Muscle layer of duodenum (tissue), 2 donors: ENCODE results near the gene DHRS12.

ENCODE experiments used
- H3K27ac ChIP-seq: one replicate; pipeline ENCODE4 v1.7.0; 2013; ENCODE audit warnings: mild to moderate bottlenecking, low read length
- H3K27me3 ChIP-seq: one replicate; pipeline ENCODE4 v1.7.0; 2013; ENCODE audit warnings: low read depth, mild to moderate bottlenecking, control low read depth, low read length
- H3K36me3 ChIP-seq, 2 donors: one replicate each; pipeline ENCODE4 v1.7.0; 2013; ENCODE audit warnings: low read length in 2 of 2, control low read depth in 1 of 2, mild to moderate bottlenecking in 1 of 2; ENCODE audit not compliant: insufficient read depth in 2 of 2, control insufficient read depth in 1 of 2
- H3K4me1 ChIP-seq, 2 donors: one replicate each; pipeline ENCODE4 v1.7.0; 2013; ENCODE audit warnings: low read length in 2 of 2, mild to moderate bottlenecking in 2 of 2, control low read depth in 1 of 2, moderate library complexity in 1 of 2; ENCODE audit not compliant: insufficient read depth in 2 of 2, control insufficient read depth in 1 of 2
- H3K4me3 ChIP-seq, 2 donors: one replicate each; pipeline ENCODE4 v1.7.0; 2013; ENCODE audit warnings: low read length in 2 of 2, low read depth in 1 of 2, mild to moderate bottlenecking in 1 of 2
- H3K9me3 ChIP-seq, 2 donors: one replicate each; pipeline ENCODE4 v1.7.0; 2013; ENCODE audit warnings: low read length in 2 of 2, control low read depth in 1 of 2, mild to moderate bottlenecking in 1 of 2; ENCODE audit not compliant: control insufficient read depth in 1 of 2
- donor health status: healthy.

DHRS12 gene

GRCh38 chr13:51730927-51731326 is 73.0 kb downstream of the DHRS12 start:
- Histone ChIP-seq H3K27me3 (no peaks in the 10 kb centered on the region), H3K4me1 (peaks cover 5 to 23% of the 10 kb centered on the region in 2 donors), H3K27ac (peak overlapping the region; percentile 84), H3K36me3 (peaks cover 0 to 5% of the 10 kb centered on the region in 2 donors), H3K9me3 (no peaks in the 10 kb centered on the region), H3K4me3 (no peak overlapping the region)

- H3K27me3 ChIP-seq, result no peaks in the 10 kb centered on the region
- peak overlapping the region; percentile 84 for H3K27ac ChIP-seq
- H3K9me3 ChIP-seq, result no peaks in the 10 kb centered on the region
- peak overlapping the region in 1 of 2 donors; percentile 34 for H3K4me3 ChIP-seq
- H3K36me3 ChIP-seq, result peaks cover 0 to 5% of the 10 kb centered on the region in 2 donors
- peaks cover 5 to 23% of the 10 kb centered on the region in 2 donors for H3K4me1 ChIP-seq
Observed at GRCh38 chr13:51729866-51730553, 74.0 kb downstream of the DHRS12 start.

GRCh38 chr13:51728972-51729371 is 75.0 kb downstream of the DHRS12 start:
- Histone ChIP-seq H3K36me3 (peaks cover 0 to 5% of the 10 kb centered on the region in 2 donors), H3K4me1 (peaks cover 5 to 23% of the 10 kb centered on the region in 2 donors), H3K27ac (no peak overlapping the region)

GRCh38 chr13:51728275-51728673 is 75.7 kb downstream of the DHRS12 start:
- H3K4me3 ChIP-seq, result no peak overlapping the region
- H3K27ac ChIP-seq, result no peak overlapping the region

More at GRCh38 chr13:51728972-51729371, 75.0 kb downstream of the DHRS12 start:
- no peaks in the 10 kb centered on the region for H3K9me3 ChIP-seq
- no peak overlapping the region for H3K4me3 ChIP-seq
- no peaks in the 10 kb centered on the region for H3K27me3 ChIP-seq

GRCh38 chr13:51727634-51728274 is 76.2 kb downstream of the DHRS12 start:
- Histone ChIP-seq H3K4me3 (no peak overlapping the region), H3K27ac (no peak overlapping the region), H3K4me1 (peaks cover 5 to 23% of the 10 kb centered on the region in 2 donors), H3K9me3 (no peaks in the 10 kb centered on the region), H3K36me3 (peaks cover 0 to 5% of the 10 kb centered on the region in 2 donors), H3K27me3 (no peaks in the 10 kb centered on the region)

More at GRCh38 chr13:51728275-51728673, 75.7 kb downstream of the DHRS12 start:
- Histone ChIP-seq H3K36me3 (peaks cover 0 to 5% of the 10 kb centered on the region in 2 donors), H3K27me3 (no peaks in the 10 kb centered on the region), H3K4me1 (peaks cover 5 to 23% of the 10 kb centered on the region in 2 donors), H3K9me3 (no peaks in the 10 kb centered on the region)

- Histone ChIP-seq H3K27me3 (no peaks in the 10 kb centered on the region), H3K4me1 (peaks cover 6 to 25% of the 10 kb centered on the region in 2 donors), H3K27ac (no peak overlapping the region), H3K4me3 (no peak overlapping the region), H3K36me3 (peaks cover 0 to 5% of the 10 kb centered on the region in 2 donors), H3K9me3 (no peaks in the 10 kb centered on the region)
Observed at GRCh38 chr13:51726446-51727193, 77.3 kb downstream of the DHRS12 start.

GRCh38 chr13:51724721-51725120 is 79.2 kb downstream of the DHRS12 start:
- H3K4me1 ChIP-seq, result peaks cover 7 to 17% of the 10 kb centered on the region in 2 donors

GRCh38 chr13:51723529-51723928 is 80.4 kb downstream of the DHRS12 start:
- H3K4me1 ChIP-seq, result peaks cover 7 to 8% of the 10 kb centered on the region in 2 donors
- no peak overlapping the region for H3K4me3 ChIP-seq
- H3K36me3 ChIP-seq, result peaks cover 0 to 5% of the 10 kb centered on the region in 2 donors
- no peaks in the 10 kb centered on the region for H3K9me3 ChIP-seq
- H3K27me3 ChIP-seq, result no peaks in the 10 kb centered on the region
- no peak overlapping the region for H3K27ac ChIP-seq

More at GRCh38 chr13:51724721-51725120, 79.2 kb downstream of the DHRS12 start:
- Histone ChIP-seq H3K4me3 (no peak overlapping the region), H3K27ac (no peak overlapping the region), H3K9me3 (no peaks in the 10 kb centered on the region), H3K27me3 (no peaks in the 10 kb centered on the region), H3K36me3 (peaks cover 0 to 5% of the 10 kb centered on the region in 2 donors)

GRCh38 chr13:51721496-51721895 is 82.5 kb downstream of the DHRS12 start:
- no peak overlapping the region for H3K27ac ChIP-seq
- no peaks in the 10 kb centered on the region for H3K36me3 ChIP-seq
- H3K27me3 ChIP-seq, result no peaks in the 10 kb centered on the region

GRCh38 chr13:51719394-51719793 is 84.6 kb downstream of the DHRS12 start:
- Histone ChIP-seq H3K27me3 (no peaks in the 10 kb centered on the region), H3K27ac (no peak overlapping the region), H3K36me3 (no peaks in the 10 kb centered on the region), H3K4me3 (no peak overlapping the region), H3K9me3 (no peaks in the 10 kb centered on the region), H3K4me1 (peaks cover 7 to 8% of the 10 kb centered on the region in 2 donors)

More at GRCh38 chr13:51721496-51721895, 82.5 kb downstream of the DHRS12 start:
- Histone ChIP-seq H3K9me3 (no peaks in the 10 kb centered on the region), H3K4me3 (no peak overlapping the region), H3K4me1 (peaks cover 7 to 8% of the 10 kb centered on the region in 2 donors)
